Caco-2 (cell line): ENCODE results near the gene CXXC1. TPM values are rescaled to one million over a fixed set of nuclear protein-coding genes. Genes with fewer than 3 reads are reported as not detected.

Experiments
- BruUV-seq: library from RNA; stranded (reverse); fragments of 400-500 nt; replicated peaks from 2 replicates; lab custom pipeline; 2021; lab: Mats Ljungman, UMichigan
- CTCF ChIA-PET: fragments of 300-600 bp; sonication (Branson Sonifier 250); formaldehyde crosslinking; loops from one replicate; lab custom pipeline; 2022; ENCODE audit warnings: antibody characterized with exemption; lab: Charles Lee
- POLR2A ChIA-PET: fragments of 300-600 bp; sonication (Branson Sonifier 250); formaldehyde crosslinking; loops from one replicate; lab custom pipeline; 2022; ENCODE audit warnings: antibody characterized with exemption; lab: Charles Lee
- DNase-seq, 2 experiments: peaks; one replicate each; pipeline versions ENCODE4 v3.0.0 to v3.0.0-alpha.2; 2020 to 2022
- H3K27me3 ChIP-seq: replicated peaks from 2 replicates; pipeline ENCODE4 v1.6.0; 2011; ENCODE audit warnings: low read length; ENCODE audit not compliant: control insufficient read depth, insufficient read depth
- H3K36me3 ChIP-seq: 2 replicates; pipeline ENCODE4 v1.5.1; 2011; ENCODE audit warnings: low read length; ENCODE audit not compliant: control insufficient read depth, insufficient read depth
- H3K4me1 ChIP-seq: fragments of 250-450 bp; sonication (Bioruptor Pico); 2 replicates; pipeline ENCODE4 v1.5.1; 2020; ENCODE audit warnings: mild to moderate bottlenecking
- H3K4me3 ChIP-seq: 2 replicates; pipeline ENCODE4 v1.5.1; 2011; ENCODE audit warnings: low read depth, mild to moderate bottlenecking, control low read depth, low read length
- H3K9me3 ChIP-seq: fragments of 250-450 bp; sonication (Bioruptor Pico); 2 replicates; pipeline ENCODE4 v1.5.1; 2020; ENCODE audit warnings: mild to moderate bottlenecking, moderate library complexity
- H3K27ac Mint-ChIP-seq: one replicate; pipeline ENCODE4 v1.8.0; 2022; ENCODE audit warnings: mixed read lengths; ENCODE audit not compliant: unreplicated experiment
- H3K27me3 Mint-ChIP-seq: one replicate; pipeline ENCODE4 v1.8.0; 2022; ENCODE audit warnings: mixed read lengths; ENCODE audit not compliant: insufficient read depth, unreplicated experiment
- H3K36me3 Mint-ChIP-seq: one replicate; pipeline ENCODE4 v1.8.0; 2022; ENCODE audit warnings: mild to moderate bottlenecking, mixed read lengths; ENCODE audit not compliant: insufficient read depth, unreplicated experiment
- H3K4me1 Mint-ChIP-seq: one replicate; pipeline ENCODE4 v1.8.0; 2022; ENCODE audit warnings: low read depth, mixed read lengths; ENCODE audit not compliant: unreplicated experiment
- H3K4me3 Mint-ChIP-seq: one replicate; pipeline ENCODE4 v1.8.0; 2022; ENCODE audit warnings: mild to moderate bottlenecking, moderate library complexity, mixed read lengths; ENCODE audit not compliant: unreplicated experiment
- H3K9me3 Mint-ChIP-seq: one replicate; pipeline ENCODE4 v1.8.0; 2022; ENCODE audit warnings: mixed read lengths; ENCODE audit not compliant: unreplicated experiment
- CTCF ChIP-seq, 2 experiments: fragments of 200-600 bp in 1 of 2; IDR thresholded peaks; 1 replicate in 1 of 2; 2 replicates in 1 of 2; pipeline versions ENCODE4 v1.5.1 to v1.8.0; 2011 to 2022; ENCODE audit warnings: antibody characterized with exemption in 1 of 2, control low read depth in 1 of 2, inconsistent platforms in 1 of 2, low read depth in 1 of 2, low read length in 1 of 2, mild to moderate bottlenecking in 1 of 2, moderate library complexity in 1 of 2; ENCODE audit not compliant: insufficient read depth in 1 of 2, severe bottlenecking in 1 of 2, unreplicated experiment in 1 of 2
- intact Hi-C: fragments of 100-400 bp; cut with micrococcal nuclease; formaldehyde crosslinking; loops from one replicate; pipeline ENCODE4 v1.10.0; 2022; ENCODE audit not compliant: unreplicated experiment
- total RNA-seq: library from RNA; stranded (reverse); gene quantifications from 2 replicates; pipeline ENCODE4 v1.2.3, GENCODE V29; 2022

CXXC1 gene
- total RNA-seq, 1 experiment from 2014 or later = 37.7 TPM

- H3K27me3 Mint-ChIP-seq = no peaks in the 10 kb centered on the region
- H3K4me1 Mint-ChIP-seq = no peaks in the 10 kb centered on the region
- TF ChIP-seq CTCF (IDR thresholded peaks at IDR 0.05; ENCODE audit: insufficient read depth in 1 of 2, low read depth in 1 of 2, low read length in 1 of 2, severe bottlenecking in 1 of 2, unreplicated experiment in 1 of 2) = no peak
- peaks cover 19% of the 10 kb centered on the region for H3K9me3 Mint-ChIP-seq
- Histone ChIP-seq H3K27me3 (no peaks in the 10 kb centered on the region), H3K9me3 (no peaks in the 10 kb centered on the region), H3K36me3 (no peaks in the 10 kb centered on the region), H3K4me3 (no peak overlapping the region), H3K4me1 (no peaks in the 10 kb centered on the region)
- no peak overlapping the region for H3K4me3 Mint-ChIP-seq
- no TSS peak for BruUV-seq
- POLR2A ChIA-PET = no interaction called here
- DNase-seq = no peak
- H3K36me3 Mint-ChIP-seq = no peaks in the 10 kb centered on the region
- CTCF ChIA-PET = no interaction called here
- intact Hi-C loops = no loop called here
- H3K27ac Mint-ChIP-seq = no peak overlapping the region
Measured at GRCh38 chr18:50240080-50240563, 47.4 kb downstream of the CXXC1 start.

- no peaks in the 10 kb centered on the region for H3K36me3 Mint-ChIP-seq
- H3K27ac Mint-ChIP-seq = no peak overlapping the region
- BruUV-seq = no TSS peak
- H3K4me3 Mint-ChIP-seq = no peak overlapping the region
- Histone ChIP-seq H3K27me3 (no peaks in the 10 kb centered on the region), H3K4me3 (no peak overlapping the region), H3K36me3 (no peaks in the 10 kb centered on the region), H3K4me1 (no peaks in the 10 kb centered on the region), H3K9me3 (no peaks in the 10 kb centered on the region)
- peaks cover under 1% of the 10 kb centered on the region for H3K9me3 Mint-ChIP-seq
- no peaks in the 10 kb centered on the region for H3K4me1 Mint-ChIP-seq
- no peaks in the 10 kb centered on the region for H3K27me3 Mint-ChIP-seq
- intact Hi-C loops = no loop called here
- no peak for TF ChIP-seq CTCF (IDR thresholded peaks at IDR 0.05; ENCODE audit: insufficient read depth in 1 of 2, low read depth in 1 of 2, low read length in 1 of 2, severe bottlenecking in 1 of 2, unreplicated experiment in 1 of 2)
- POLR2A ChIA-PET = no interaction called here
- no peak for DNase-seq
- CTCF ChIA-PET = no interaction called here
Measured at GRCh38 chr18:50232419-50232818, 55.1 kb downstream of the CXXC1 start.

Other genes starting within 250 kb of the CXXC1 start
- 28.3 and 28.6 TPM in 2 replicates for gene MYO5B, start 92.5 kb downstream of the CXXC1 start, total RNA-seq
- 0.23 TPM in 1 of 2 replicates, not detected in the other for gene CFAP53, start 21.2 kb downstream of the CXXC1 start, total RNA-seq
- gene MBD1, start 6.2 kb downstream of the CXXC1 start, total RNA-seq = 31.1 and 34.7 TPM in 2 replicates
- 31.3 and 32.4 TPM in 2 replicates for gene SKA1, start 87.4 kb upstream of the CXXC1 start, total RNA-seq